ENCODE measurements around the gene ELAVL3. TPM values are rescaled to one million over a fixed set of nuclear protein-coding genes. Genes with fewer than 3 reads are reported as not detected.
A peak's percentile ranks its signal among the peaks of the same experiment; 100 is the strongest.
"Not testable (repeated sequence)": the region's sequence is repeated elsewhere in the genome, so short reads cannot be mapped to it uniquely, and the experiment has no call there.

Gene ELAVL3
- total RNA-seq, 1 donor from 2014 or later, result not detected

GRCh38 chr19:11486661-11487503, 6.0 kb upstream of the ELAVL3 start:
- DNase-seq (ENCODE audit: low read depth), result no peak

GRCh38 chr19:11485245-11485837, 4.5 kb upstream of the ELAVL3 start:
- DNase-seq (ENCODE audit: low read depth), result no peak

- DNase-seq (ENCODE audit: low read depth), result no peak
These were observed 2.7 kb upstream of the ELAVL3 start for GRCh38 chr19:11483366-11484111.

GRCh38 chr19:11482384-11483050, 1.7 kb upstream of the ELAVL3 start:
- DNase-seq (ENCODE audit: low read depth), result peak; percentile 68

GRCh38 chr19:11481534-11482383, 913 bp upstream of the ELAVL3 start:
- DNase-seq (ENCODE audit: low read depth), result peak; percentile 70

- no peak for DNase-seq (ENCODE audit: low read depth)
These were observed 740 bp downstream of the ELAVL3 start for GRCh38 chr19:11479898-11480714.

GRCh38 chr19:11479090-11479897, 1.6 kb downstream of the ELAVL3 start:
- DNase-seq (ENCODE audit: low read depth), result no peak

GRCh38 chr19:11478167-11479089, 2.4 kb downstream of the ELAVL3 start:
- DNase-seq (ENCODE audit: low read depth), result no peak

- DNase-seq (ENCODE audit: low read depth), result no peak
These were observed 5.0 kb downstream of the ELAVL3 start for GRCh38 chr19:11475861-11476260.

- not testable (repeated sequence) for DNase-seq (ENCODE audit: low read depth)
These were observed 5.5 kb downstream of the ELAVL3 start for GRCh38 chr19:11475343-11475742.

GRCh38 chr19:11473725-11474124, 7.1 kb downstream of the ELAVL3 start:
- no peak for DNase-seq (ENCODE audit: low read depth)

GRCh38 chr19:11468266-11468845, 12.5 kb downstream of the ELAVL3 start:
- DNase-seq (ENCODE audit: low read depth), result not testable (repeated sequence)

GRCh38 chr19:11465600-11465999, 15.2 kb downstream of the ELAVL3 start:
- no peak for DNase-seq (ENCODE audit: low read depth)

- DNase-seq (ENCODE audit: low read depth), result no peak
These were observed 16.2 kb downstream of the ELAVL3 start for GRCh38 chr19:11464333-11465265.

- DNase-seq (ENCODE audit: low read depth), result no peak
These were observed 17.5 kb downstream of the ELAVL3 start for GRCh38 chr19:11463391-11463790.

GRCh38 chr19:11461453-11461852, 19.4 kb downstream of the ELAVL3 start:
- DNase-seq (ENCODE audit: low read depth), result no peak

All from myocyte (in vitro differentiated cells).